Astrocyte (in vitro differentiated cells and primary cell): Measurements from ENCODE around the gene ATP10A.

ENCODE experiments used
- EZH2 ChIP-seq: IDR thresholded peaks from 2 replicates; pipeline ENCODE4 v1.6.1; 2012; ENCODE audit warnings: mild to moderate bottlenecking, low read length, inconsistent platforms; ENCODE audit not compliant: insufficient read depth
- TF ChIP-seq, protein P1 (sequence below): IDR thresholded peaks from 2 replicates; pipeline ENCODE4 v1.5.1; 2011; ENCODE audit warnings: low read depth, mild to moderate bottlenecking, inconsistent platforms, low read length, moderate library complexity; ENCODE audit not compliant: insufficient read depth

DNA sequence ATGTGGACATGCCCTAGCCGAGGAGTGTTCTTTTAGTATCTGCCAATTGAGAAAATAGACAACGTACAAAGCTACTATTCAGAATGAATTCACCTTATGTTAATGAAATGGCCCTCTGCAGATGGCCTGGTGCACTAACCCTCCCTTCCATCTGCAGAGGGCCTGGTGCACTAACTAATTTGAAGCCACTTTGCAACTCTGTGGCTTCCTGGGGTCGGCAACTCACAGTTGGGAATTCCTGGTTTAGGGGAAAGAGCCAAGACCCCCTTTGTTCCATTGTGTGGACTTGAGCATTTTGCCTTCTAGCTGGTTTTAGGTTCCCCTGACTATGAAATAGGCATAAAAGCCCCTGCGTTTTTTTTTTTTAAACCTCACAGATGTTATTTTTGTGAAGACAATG, 220.0 kb downstream of the ATP10A start:
- TF ChIP-seq, protein P1, sequence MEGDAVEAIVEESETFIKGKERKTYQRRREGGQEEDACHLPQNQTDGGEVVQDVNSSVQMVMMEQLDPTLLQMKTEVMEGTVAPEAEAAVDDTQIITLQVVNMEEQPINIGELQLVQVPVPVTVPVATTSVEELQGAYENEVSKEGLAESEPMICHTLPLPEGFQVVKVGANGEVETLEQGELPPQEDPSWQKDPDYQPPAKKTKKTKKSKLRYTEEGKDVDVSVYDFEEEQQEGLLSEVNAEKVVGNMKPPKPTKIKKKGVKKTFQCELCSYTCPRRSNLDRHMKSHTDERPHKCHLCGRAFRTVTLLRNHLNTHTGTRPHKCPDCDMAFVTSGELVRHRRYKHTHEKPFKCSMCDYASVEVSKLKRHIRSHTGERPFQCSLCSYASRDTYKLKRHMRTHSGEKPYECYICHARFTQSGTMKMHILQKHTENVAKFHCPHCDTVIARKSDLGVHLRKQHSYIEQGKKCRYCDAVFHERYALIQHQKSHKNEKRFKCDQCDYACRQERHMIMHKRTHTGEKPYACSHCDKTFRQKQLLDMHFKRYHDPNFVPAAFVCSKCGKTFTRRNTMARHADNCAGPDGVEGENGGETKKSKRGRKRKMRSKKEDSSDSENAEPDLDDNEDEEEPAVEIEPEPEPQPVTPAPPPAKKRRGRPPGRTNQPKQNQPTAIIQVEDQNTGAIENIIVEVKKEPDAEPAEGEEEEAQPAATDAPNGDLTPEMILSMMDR: no peak
- TF ChIP-seq EZH2: no peak
